H1 (cell line): ENCODE results near the gene TNNI2. TPM values are rescaled to one million over a fixed set of nuclear protein-coding genes. Genes with fewer than 3 reads are reported as not detected.

Experiments used
- CBX5 ChIP-seq: fragments of 300-800, 300-1000 bp; sonication (generic); IDR thresholded peaks from 2 replicates; pipeline ENCODE4 v1.7.1; 2016; ENCODE audit warnings: antibody characterized with exemption, low read length, low read depth
- CTCF ChIP-seq, 3 experiments: IDR thresholded peaks; 1 replicate in 2 of 3; 2 replicates in 1 of 3; pipeline versions ENCODE4 v1.5.1 to v1.6.1; 2011; ENCODE audit warnings: low read length in 3 of 3, mild to moderate bottlenecking in 3 of 3, inconsistent platforms in 2 of 3, low read depth in 1 of 3, moderate library complexity in 1 of 3; ENCODE audit not compliant: insufficient read depth in 1 of 3; ENCODE audit errors: control extremely low read depth in 1 of 3
- FOSL1 ChIP-seq: IDR thresholded peaks from 2 replicates; pipeline ENCODE4 v1.6.1; 2011; ENCODE audit warnings: mild to moderate bottlenecking, low read depth, low read length, moderate library complexity; ENCODE audit not compliant: insufficient read depth
- TAF7 ChIP-seq: optimal IDR thresholded peaks from 2 replicates; pipeline ENCODE3; 2011; ENCODE audit warnings: low read depth, mild to moderate bottlenecking, inconsistent platforms, low read length, moderate library complexity, borderline replicate concordance
- polyA plus RNA-seq, 7 experiments: library from polyadenylated mRNA; depleted of rRNA in 3 of 7; stranded (reverse) in 5 of 7; unstranded in 2 of 7; fragments of >200 nt in 5 of 7; fragments of 200-250 nt in 2 of 7; gene quantifications; 1 replicate in 5 of 7; 2 replicates in 1 of 7; 4 replicates in 1 of 7; pipeline versions ENCODE4 v1.2.1 to v1.2.3, GENCODE V29; 2011 to 2013; ENCODE audit warnings: missing spikeins in 2 of 7, mixed read lengths in 2 of 7
- total RNA-seq: library from RNA; stranded (reverse); fragmentation: NEBNext Ultra II Directional; extraction: Animal tissue kit (Norgen Biotek cat#: 25700); gene quantifications from 2 replicates; pipeline ENCODE4 v1.2.1, GENCODE V29; 2021

Gene TNNI2
- total and polyA plus RNA-seq, 2 of the 8 experiments (the other 6 are each of a cell fraction or from before 2014, with no cell fraction given), result not detected

GRCh38 chr11:1883346-1884302 is 44.8 kb downstream of the TNNI2 start (continued):
- no peak for TF ChIP-seq TAF7
- no peak for TF ChIP-seq CBX5
- TF ChIP-seq FOSL1, result no peak
- no peak for TF ChIP-seq CTCF (IDR thresholded peaks at IDR 0.05; ENCODE audit: control extremely low read depth in 1 of 3, insufficient read depth in 1 of 3, low read depth in 1 of 3, low read length in 3 of 3)
